ENCODE data around the gene ENO3. TPM values are rescaled to one million over a fixed set of nuclear protein-coding genes. Genes with fewer than 3 reads are reported as not detected.

ENO3 gene
- total and polyA plus RNA-seq, 10 of the 15 experiments (the other 5 are each of a cell fraction or from before 2014, with no cell fraction given) = 6.8 to 28.4 (median 17.0) TPM

DNA sequence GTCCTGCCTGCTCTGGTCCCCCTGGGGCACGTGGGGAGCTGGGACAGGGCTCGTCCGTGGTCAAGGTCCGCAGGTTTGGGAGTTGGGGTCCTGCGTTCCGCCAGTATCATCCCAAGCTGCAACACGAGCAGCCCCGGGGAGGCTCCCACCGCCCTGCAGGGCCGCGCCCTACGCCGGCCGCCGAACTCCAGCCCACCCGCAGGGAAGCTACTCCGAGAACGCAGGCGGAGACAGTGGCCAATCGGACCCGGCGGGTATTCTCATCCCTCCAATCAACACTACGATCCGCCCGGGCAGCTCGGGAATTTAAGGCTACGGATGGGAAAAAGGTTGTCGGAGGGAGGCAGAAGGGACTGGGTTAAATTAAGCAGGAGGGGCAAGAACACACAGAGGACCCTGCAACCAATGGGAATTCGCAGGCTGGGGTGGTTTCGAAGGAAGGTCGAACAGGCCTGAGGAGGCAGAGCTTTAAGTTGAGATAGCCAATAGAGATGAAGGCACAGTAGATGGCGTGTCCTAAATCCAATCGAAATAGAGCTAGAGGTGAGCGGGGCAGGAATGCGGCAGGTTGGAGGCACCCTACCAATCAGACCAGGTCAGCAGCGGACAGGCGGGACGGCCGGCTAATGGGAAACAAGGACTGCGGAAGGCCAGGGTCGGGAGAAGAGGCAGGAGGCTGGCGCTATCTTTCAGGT lies 16.1 kb downstream of the ENO3 start (continued):
- TF ChIP-seq, protein P1, sequence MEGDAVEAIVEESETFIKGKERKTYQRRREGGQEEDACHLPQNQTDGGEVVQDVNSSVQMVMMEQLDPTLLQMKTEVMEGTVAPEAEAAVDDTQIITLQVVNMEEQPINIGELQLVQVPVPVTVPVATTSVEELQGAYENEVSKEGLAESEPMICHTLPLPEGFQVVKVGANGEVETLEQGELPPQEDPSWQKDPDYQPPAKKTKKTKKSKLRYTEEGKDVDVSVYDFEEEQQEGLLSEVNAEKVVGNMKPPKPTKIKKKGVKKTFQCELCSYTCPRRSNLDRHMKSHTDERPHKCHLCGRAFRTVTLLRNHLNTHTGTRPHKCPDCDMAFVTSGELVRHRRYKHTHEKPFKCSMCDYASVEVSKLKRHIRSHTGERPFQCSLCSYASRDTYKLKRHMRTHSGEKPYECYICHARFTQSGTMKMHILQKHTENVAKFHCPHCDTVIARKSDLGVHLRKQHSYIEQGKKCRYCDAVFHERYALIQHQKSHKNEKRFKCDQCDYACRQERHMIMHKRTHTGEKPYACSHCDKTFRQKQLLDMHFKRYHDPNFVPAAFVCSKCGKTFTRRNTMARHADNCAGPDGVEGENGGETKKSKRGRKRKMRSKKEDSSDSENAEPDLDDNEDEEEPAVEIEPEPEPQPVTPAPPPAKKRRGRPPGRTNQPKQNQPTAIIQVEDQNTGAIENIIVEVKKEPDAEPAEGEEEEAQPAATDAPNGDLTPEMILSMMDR (IDR thresholded peaks at IDR 0.05 in 2 of 3, conservative IDR thresholded peaks at IDR 0.05 in 1 of 3; ENCODE audit: control insufficient read depth in 2 of 3, extremely low read depth in 1 of 3, insufficient read depth in 1 of 3, low read depth in 3 of 3, low read length in 3 of 3) = no peak
- TF ChIP-seq EED (IDR thresholded peaks at IDR 0.05; ENCODE audit: low read depth) (no peak), TARDBP (IDR thresholded peaks at IDR 0.05; ENCODE audit: borderline replicate concordance) (no peak), FOXK2 (IDR thresholded peaks at IDR 0.05) (0 out of 2 replicates have a peak, but pooled peaks have one; percentile 46), TCF3 (IDR thresholded peaks at IDR 0.05; ENCODE audit: borderline replicate concordance, insufficient read depth, low read depth, low read length) (no peak), RAD51 (IDR thresholded peaks at IDR 0.05) (no peak), SREBF2 (IDR thresholded peaks at IDR 0.05; ENCODE audit: low read length) (no peak), KAT2A (conservative IDR thresholded peaks at IDR 0.05; ENCODE audit: control insufficient read depth, low read depth, low read length) (no peak), MTA3 (IDR thresholded peaks at IDR 0.05; ENCODE audit: borderline replicate concordance, low read length) (no peak), ESRRA (IDR thresholded peaks at IDR 0.05; ENCODE audit: low read length) (no peak), YY1 (IDR thresholded peaks at IDR 0.05; ENCODE audit: low read depth, low read length) (no peak), EGR1 (IDR thresholded peaks at IDR 0.05; ENCODE audit: borderline replicate concordance in 1 of 2, low read depth in 2 of 2, low read length in 2 of 2) (no peak), LARP7 (IDR thresholded peaks at IDR 0.05) (no peak), SMAD5 (IDR thresholded peaks at IDR 0.05; ENCODE audit: low read depth) (no peak), ETV6 (conservative IDR thresholded peaks at IDR 0.05 in 1 of 2, IDR thresholded peaks at IDR 0.05 in 1 of 2; ENCODE audit: borderline replicate concordance in 1 of 2, low read depth in 1 of 2) (no peak), NBN (IDR thresholded peaks at IDR 0.05) (no peak; the same call in 1 of the 2 replicates), ZNF622 (IDR thresholded peaks at IDR 0.05) (no peak), RELA (IDR thresholded peaks at IDR 0.05; ENCODE audit: borderline replicate concordance, partially characterized antibody) (no peak)
- TF ChIP-seq, protein P2, sequence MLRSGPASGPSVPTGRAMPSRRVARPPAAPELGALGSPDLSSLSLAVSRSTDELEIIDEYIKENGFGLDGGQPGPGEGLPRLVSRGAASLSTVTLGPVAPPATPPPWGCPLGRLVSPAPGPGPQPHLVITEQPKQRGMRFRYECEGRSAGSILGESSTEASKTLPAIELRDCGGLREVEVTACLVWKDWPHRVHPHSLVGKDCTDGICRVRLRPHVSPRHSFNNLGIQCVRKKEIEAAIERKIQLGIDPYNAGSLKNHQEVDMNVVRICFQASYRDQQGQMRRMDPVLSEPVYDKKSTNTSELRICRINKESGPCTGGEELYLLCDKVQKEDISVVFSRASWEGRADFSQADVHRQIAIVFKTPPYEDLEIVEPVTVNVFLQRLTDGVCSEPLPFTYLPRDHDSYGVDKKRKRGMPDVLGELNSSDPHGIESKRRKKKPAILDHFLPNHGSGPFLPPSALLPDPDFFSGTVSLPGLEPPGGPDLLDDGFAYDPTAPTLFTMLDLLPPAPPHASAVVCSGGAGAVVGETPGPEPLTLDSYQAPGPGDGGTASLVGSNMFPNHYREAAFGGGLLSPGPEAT (IDR thresholded peaks at IDR 0.05; ENCODE audit: low read depth) = no peak
- TF ChIP-seq, protein P3, sequence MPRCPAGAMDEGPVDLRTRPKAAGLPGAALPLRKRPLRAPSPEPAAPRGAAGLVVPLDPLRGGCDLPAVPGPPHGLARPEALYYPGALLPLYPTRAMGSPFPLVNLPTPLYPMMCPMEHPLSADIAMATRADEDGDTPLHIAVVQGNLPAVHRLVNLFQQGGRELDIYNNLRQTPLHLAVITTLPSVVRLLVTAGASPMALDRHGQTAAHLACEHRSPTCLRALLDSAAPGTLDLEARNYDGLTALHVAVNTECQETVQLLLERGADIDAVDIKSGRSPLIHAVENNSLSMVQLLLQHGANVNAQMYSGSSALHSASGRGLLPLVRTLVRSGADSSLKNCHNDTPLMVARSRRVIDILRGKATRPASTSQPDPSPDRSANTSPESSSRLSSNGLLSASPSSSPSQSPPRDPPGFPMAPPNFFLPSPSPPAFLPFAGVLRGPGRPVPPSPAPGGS (IDR thresholded peaks at IDR 0.05; ENCODE audit: borderline replicate concordance, insufficient read depth, low read depth, low read length, poor library complexity, severe bottlenecking) = no peak
- TF ChIP-seq, protein P4, sequence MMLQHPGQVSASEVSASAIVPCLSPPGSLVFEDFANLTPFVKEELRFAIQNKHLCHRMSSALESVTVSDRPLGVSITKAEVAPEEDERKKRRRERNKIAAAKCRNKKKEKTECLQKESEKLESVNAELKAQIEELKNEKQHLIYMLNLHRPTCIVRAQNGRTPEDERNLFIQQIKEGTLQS (IDR thresholded peaks at IDR 0.05; ENCODE audit: borderline replicate concordance, extremely low read depth, low read depth, low read length) = no peak
- TF ChIP-seq, protein P5, sequence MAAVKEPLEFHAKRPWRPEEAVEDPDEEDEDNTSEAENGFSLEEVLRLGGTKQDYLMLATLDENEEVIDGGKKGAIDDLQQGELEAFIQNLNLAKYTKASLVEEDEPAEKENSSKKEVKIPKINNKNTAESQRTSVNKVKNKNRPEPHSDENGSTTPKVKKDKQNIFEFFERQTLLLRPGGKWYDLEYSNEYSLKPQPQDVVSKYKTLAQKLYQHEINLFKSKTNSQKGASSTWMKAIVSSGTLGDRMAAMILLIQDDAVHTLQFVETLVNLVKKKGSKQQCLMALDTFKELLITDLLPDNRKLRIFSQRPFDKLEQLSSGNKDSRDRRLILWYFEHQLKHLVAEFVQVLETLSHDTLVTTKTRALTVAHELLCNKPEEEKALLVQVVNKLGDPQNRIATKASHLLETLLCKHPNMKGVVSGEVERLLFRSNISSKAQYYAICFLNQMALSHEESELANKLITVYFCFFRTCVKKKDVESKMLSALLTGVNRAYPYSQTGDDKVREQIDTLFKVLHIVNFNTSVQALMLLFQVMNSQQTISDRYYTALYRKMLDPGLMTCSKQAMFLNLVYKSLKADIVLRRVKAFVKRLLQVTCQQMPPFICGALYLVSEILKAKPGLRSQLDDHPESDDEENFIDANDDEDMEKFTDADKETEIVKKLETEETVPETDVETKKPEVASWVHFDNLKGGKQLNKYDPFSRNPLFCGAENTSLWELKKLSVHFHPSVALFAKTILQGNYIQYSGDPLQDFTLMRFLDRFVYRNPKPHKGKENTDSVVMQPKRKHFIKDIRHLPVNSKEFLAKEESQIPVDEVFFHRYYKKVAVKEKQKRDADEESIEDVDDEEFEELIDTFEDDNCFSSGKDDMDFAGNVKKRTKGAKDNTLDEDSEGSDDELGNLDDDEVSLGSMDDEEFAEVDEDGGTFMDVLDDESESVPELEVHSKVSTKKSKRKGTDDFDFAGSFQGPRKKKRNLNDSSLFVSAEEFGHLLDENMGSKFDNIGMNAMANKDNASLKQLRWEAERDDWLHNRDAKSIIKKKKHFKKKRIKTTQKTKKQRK (IDR thresholded peaks at IDR 0.05; ENCODE audit: low read depth, low read length) = peak; percentile 98
